Mammary epithelial cell (primary cell): ENCODE data around the gene NDUFAB1.

Experiments
- CTCF ChIP-seq, 2 donors: IDR thresholded peaks in 1 of 2; conservative IDR thresholded peaks in 1 of 2; 2 replicates each; pipeline ENCODE4 v1.5.1; 2011 to 2012; ENCODE audit warnings: inconsistent platforms in 2 of 2, low read length in 2 of 2, mild to moderate bottlenecking in 2 of 2, control low read depth in 1 of 2, low read depth in 1 of 2; ENCODE audit not compliant: insufficient read depth in 1 of 2; ENCODE audit errors: extremely low read depth in 1 of 2
- EZH2 ChIP-seq: IDR thresholded peaks from 2 replicates; pipeline ENCODE4 v1.6.1; 2012; ENCODE audit warnings: low read length, inconsistent platforms, borderline replicate concordance

- TF ChIP-seq EZH2 = no peak
- TF ChIP-seq CTCF (conservative IDR thresholded peaks at IDR 0.05 in 1 of 2, IDR thresholded peaks at IDR 0.05 in 1 of 2; ENCODE audit: extremely low read depth in 1 of 2, insufficient read depth in 1 of 2, low read depth in 1 of 2, low read length in 2 of 2) = no peak
Observed at GRCh38 chr16:23534868-23535860, 61.0 kb downstream of the NDUFAB1 start.
